Neural cell (in vitro differentiated cells): Measurements from ENCODE around the gene TENM3.

Experiments
- CTCF ChIP-seq: fragments of 450-650 bp; IDR thresholded peaks from 2 replicates; pipeline ENCODE4 v1.5.1; 2014; ENCODE audit warnings: antibody characterized with exemption, mild to moderate bottlenecking, moderate library complexity; ENCODE audit not compliant: poor library complexity, severe bottlenecking
- EP300 ChIP-seq: fragments of 450-650 bp; conservative IDR thresholded peaks from 2 replicates; pipeline ENCODE4 v1.6.1; 2014; ENCODE audit warnings: antibody characterized with exemption, mild to moderate bottlenecking, moderate library complexity; ENCODE audit not compliant: poor library complexity, severe bottlenecking
- POLR2AphosphoS5 ChIP-seq: IDR thresholded peaks from 2 replicates; pipeline ENCODE4 v1.6.1; 2012

- no peak for TF ChIP-seq POLR2AphosphoS5
- TF ChIP-seq CTCF = no peak
- TF ChIP-seq EP300 = no peak
Measured at GRCh38 chr4:182447767-182448280, 204.6 kb downstream of the TENM3 start.
